Muscle layer of duodenum (tissue), 2 donors: ENCODE data around the gene CHRNA10.
"Not testable (repeated sequence)": the region's sequence is repeated elsewhere in the genome, so short reads cannot be mapped to it uniquely, and the experiment has no call there.

Source experiments
- H3K27ac ChIP-seq: one replicate; pipeline ENCODE4 v1.7.0; 2013; ENCODE audit warnings: mild to moderate bottlenecking, low read length
- H3K27me3 ChIP-seq: one replicate; pipeline ENCODE4 v1.7.0; 2013; ENCODE audit warnings: low read depth, mild to moderate bottlenecking, control low read depth, low read length
- H3K36me3 ChIP-seq, 2 donors: one replicate each; pipeline ENCODE4 v1.7.0; 2013; ENCODE audit warnings: low read length in 2 of 2, control low read depth in 1 of 2, mild to moderate bottlenecking in 1 of 2; ENCODE audit not compliant: insufficient read depth in 2 of 2, control insufficient read depth in 1 of 2
- H3K4me1 ChIP-seq, 2 donors: one replicate each; pipeline ENCODE4 v1.7.0; 2013; ENCODE audit warnings: low read length in 2 of 2, mild to moderate bottlenecking in 2 of 2, control low read depth in 1 of 2, moderate library complexity in 1 of 2; ENCODE audit not compliant: insufficient read depth in 2 of 2, control insufficient read depth in 1 of 2
- H3K4me3 ChIP-seq, 2 donors: one replicate each; pipeline ENCODE4 v1.7.0; 2013; ENCODE audit warnings: low read length in 2 of 2, low read depth in 1 of 2, mild to moderate bottlenecking in 1 of 2
- H3K9me3 ChIP-seq, 2 donors: one replicate each; pipeline ENCODE4 v1.7.0; 2013; ENCODE audit warnings: low read length in 2 of 2, control low read depth in 1 of 2, mild to moderate bottlenecking in 1 of 2; ENCODE audit not compliant: control insufficient read depth in 1 of 2
- donor health status: healthy.

Gene CHRNA10

DNA sequence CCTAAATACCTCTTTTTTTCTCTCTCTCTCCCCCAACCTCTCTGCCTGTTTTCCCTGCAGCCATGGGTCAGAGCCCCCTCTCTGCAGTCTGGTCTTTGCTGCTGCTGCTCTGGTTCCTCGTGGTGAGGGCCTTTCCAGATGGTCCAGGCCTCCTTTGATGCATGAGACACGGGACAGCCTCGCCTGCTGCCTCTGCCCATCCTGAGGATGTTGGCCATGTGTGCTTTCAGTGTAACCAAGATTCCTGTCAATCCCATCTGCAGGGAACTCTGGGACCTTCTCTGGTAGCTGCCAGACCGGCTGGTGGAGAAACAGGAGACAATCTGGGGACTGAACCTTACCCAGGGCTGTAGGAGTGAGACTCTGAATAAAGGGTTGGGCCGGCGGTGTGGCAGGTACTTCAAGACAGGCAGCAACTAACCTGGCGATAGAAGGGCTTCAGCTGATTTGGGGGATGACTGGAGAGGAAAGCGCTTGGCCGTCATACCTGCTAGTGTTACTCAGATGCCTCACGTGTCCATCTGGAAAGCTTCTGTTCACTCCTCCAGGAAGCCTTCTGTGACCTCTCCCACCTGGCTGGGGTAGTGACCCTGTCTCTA is 7.1 kb downstream of the CHRNA10 start:
- Histone ChIP-seq H3K36me3 (peaks cover 5 to 50% of the 10 kb centered on the region in 2 donors), H3K27me3 (no peaks in the 10 kb centered on the region), H3K27ac (no peak overlapping the region), H3K4me1 (no peaks in the 10 kb centered on the region), H3K4me3 (no peak overlapping the region), H3K9me3 (no peaks in the 10 kb centered on the region)

- H3K9me3 ChIP-seq, result no peaks in the 10 kb centered on the region
- H3K27ac ChIP-seq, result no peak overlapping the region
- no peak overlapping the region for H3K4me3 ChIP-seq
- H3K27me3 ChIP-seq, result no peaks in the 10 kb centered on the region
- H3K4me1 ChIP-seq, result no peaks in the 10 kb centered on the region
- peaks cover 0 to 38% of the 10 kb centered on the region in 2 donors for H3K36me3 ChIP-seq
Observed at GRCh38 chr11:3662856-3663255, 8.3 kb downstream of the CHRNA10 start.

GRCh38 chr11:3660960-3661359 is 10.2 kb downstream of the CHRNA10 start:
- Histone ChIP-seq H3K4me3 (no peak overlapping the region), H3K27ac (no peak overlapping the region), H3K27me3 (no peaks in the 10 kb centered on the region), H3K9me3 (no peaks in the 10 kb centered on the region), H3K36me3 (peaks cover 0 to 19% of the 10 kb centered on the region in 2 donors), H3K4me1 (no peaks in the 10 kb centered on the region)

- H3K4me3 ChIP-seq, result no peak overlapping the region
- no peaks in the 10 kb centered on the region for H3K27me3 ChIP-seq
- no peak overlapping the region for H3K27ac ChIP-seq
- H3K36me3 ChIP-seq, result peaks cover 0 to 8% of the 10 kb centered on the region in 2 donors
- H3K4me1 ChIP-seq, result no peaks in the 10 kb centered on the region
- no peaks in the 10 kb centered on the region for H3K9me3 ChIP-seq
Observed at GRCh38 chr11:3659595-3660515, 11.3 kb downstream of the CHRNA10 start.

DNA sequence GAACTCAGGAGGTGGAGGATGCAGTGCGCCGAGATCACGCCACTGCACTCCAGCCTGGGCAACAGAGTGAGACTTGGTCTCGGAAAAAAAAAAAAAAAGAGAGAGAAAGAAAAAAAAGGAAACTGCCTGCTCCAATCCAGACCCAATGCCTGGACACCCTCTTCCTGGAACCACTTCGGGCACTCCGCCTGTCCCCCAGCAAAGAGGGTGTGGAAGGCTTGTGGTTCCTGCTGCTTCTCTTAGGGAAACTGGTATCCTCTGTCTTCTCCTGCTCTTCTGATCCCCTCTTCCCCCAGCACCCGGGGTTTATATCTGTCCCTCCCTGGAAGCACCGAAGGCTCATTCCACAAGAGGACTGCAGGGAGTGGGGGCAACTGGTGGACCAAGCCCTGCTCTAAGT is 12.9 kb downstream of the CHRNA10 start:
- no peak overlapping the region for H3K4me3 ChIP-seq
- H3K27me3 ChIP-seq, result no peaks in the 10 kb centered on the region
- no peaks in the 10 kb centered on the region for H3K9me3 ChIP-seq
- H3K27ac ChIP-seq, result no peak overlapping the region
- H3K4me1 ChIP-seq, result no peaks in the 10 kb centered on the region
- H3K36me3 ChIP-seq, result no peaks in the 10 kb centered on the region

DNA sequence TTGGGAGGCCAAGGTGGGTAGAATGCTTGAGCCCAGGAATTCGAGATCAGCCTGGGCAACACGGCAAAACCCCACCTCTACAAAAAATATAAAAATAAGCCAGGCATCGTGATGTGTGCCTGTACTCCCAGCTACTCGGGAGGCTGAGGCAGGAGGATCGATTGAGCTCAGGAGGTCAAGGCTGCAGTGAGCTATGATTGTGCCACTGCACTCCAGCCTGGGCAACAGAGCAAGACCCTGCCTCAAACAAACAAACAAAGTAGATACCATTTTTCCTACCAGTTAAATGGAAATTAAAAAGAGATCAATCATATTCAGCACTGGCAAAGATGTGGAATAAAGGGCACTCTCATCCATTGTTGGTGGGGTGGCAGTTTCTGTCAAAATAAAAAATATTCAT is 13.9 kb downstream of the CHRNA10 start:
- H3K36me3 ChIP-seq, result not testable (repeated sequence)

DNA sequence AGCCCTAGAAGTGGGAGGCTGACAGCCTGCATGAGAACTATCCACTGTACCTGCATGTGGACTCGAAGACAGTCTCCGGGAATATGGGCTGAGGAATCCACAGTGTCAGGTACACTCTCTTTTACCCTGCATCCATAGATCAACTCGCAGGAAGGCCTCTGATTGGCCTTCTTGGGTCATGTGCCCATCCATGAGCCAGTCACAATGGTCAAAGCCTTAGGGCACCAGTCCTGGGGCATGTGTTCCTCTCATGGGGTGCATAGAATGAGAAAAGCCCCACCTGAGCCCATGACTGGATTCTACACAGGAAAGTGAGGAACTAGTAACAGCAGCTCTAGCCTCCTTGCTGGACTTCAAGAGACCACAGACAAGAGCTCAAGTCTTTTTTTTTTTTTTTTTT is 15.6 kb downstream of the CHRNA10 start:
- Histone ChIP-seq H3K4me1 (no peaks in the 10 kb centered on the region), H3K27ac (no peak overlapping the region), H3K27me3 (no peaks in the 10 kb centered on the region), H3K36me3 (no peaks in the 10 kb centered on the region), H3K9me3 (no peaks in the 10 kb centered on the region), H3K4me3 (no peak overlapping the region)

More for the DNA sequence above, 13.9 kb downstream of the CHRNA10 start:
- not testable (repeated sequence) for H3K9me3 ChIP-seq, H3K27me3 ChIP-seq, H3K4me3 ChIP-seq, H3K4me1 ChIP-seq, H3K27ac ChIP-seq

DNA sequence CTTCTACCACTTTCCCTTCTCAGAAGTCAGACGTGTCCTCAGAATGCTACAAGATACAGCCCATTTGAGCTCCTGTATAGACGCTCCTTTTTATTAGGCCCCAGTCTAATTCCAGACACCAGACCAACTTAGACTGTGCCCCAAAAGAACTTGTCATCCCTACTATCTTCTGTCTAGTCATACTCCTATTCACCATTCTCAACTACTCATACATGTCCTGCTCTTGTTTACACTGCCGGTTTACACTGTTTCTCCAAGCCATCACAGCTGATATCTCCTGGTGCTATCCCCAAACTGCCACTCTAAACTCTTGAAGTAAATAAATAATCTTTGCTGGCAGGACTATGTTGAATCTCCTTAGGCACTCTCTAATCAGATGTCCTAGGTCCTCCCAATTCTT is 18.7 kb downstream of the CHRNA10 start:
- H3K4me3 ChIP-seq, H3K9me3 ChIP-seq, H3K27me3 ChIP-seq, H3K4me1 ChIP-seq, H3K27ac ChIP-seq, H3K36me3 ChIP-seq: not testable (repeated sequence)

- H3K9me3 ChIP-seq, H3K4me1 ChIP-seq, H3K36me3 ChIP-seq, H3K27me3 ChIP-seq, H3K27ac ChIP-seq, H3K4me3 ChIP-seq: not testable (repeated sequence)
Observed at GRCh38 chr11:3649374-3649773, 21.8 kb downstream of the CHRNA10 start.

- not testable (repeated sequence) for H3K36me3 ChIP-seq, H3K27ac ChIP-seq, H3K9me3 ChIP-seq, H3K4me3 ChIP-seq, H3K27me3 ChIP-seq, H3K4me1 ChIP-seq
Observed at GRCh38 chr11:3648843-3649242, 22.3 kb downstream of the CHRNA10 start.

DNA sequence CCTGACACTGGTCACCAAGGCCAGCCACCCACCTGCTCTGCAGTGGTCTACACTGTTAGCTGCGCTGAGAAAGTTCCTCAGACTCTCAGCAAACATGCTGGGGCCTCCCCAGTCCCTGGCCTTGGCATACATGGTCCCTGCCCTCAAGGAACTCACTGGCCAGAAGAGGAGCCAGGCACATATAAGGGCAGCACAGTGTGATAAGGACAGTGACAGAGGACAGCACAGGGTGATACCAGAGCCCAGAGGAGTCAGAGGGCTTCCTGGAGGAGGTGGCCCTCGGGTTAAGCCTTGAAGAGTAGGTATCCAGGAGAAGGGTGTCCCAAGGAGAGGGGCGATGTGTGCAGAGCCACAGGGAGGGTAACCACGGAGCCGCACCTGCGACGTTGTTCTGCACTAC is 25.6 kb downstream of the CHRNA10 start:
- H3K27ac ChIP-seq, result no peak overlapping the region
- peaks cover 6 to 17% of the 10 kb centered on the region in 2 donors for H3K4me1 ChIP-seq
- no peaks in the 10 kb centered on the region for H3K36me3 ChIP-seq
- H3K27me3 ChIP-seq, result peaks cover 5% of the 10 kb centered on the region
- no peak overlapping the region for H3K4me3 ChIP-seq
- H3K9me3 ChIP-seq, result no peaks in the 10 kb centered on the region
